Fibroblast of the conjunctiva (primary cell): ENCODE data around the gene CCDC85C.

Experiments
- DNase-seq: peaks from one replicate; pipeline ENCODE4 v3.0.0-alpha.2; 2010; ENCODE audit warnings: low read depth

Gene CCDC85C

GRCh38 chr14:99605299-99605961 is 1.4 kb upstream of the CCDC85C start:
- DNase-seq: peak; percentile 10

GRCh38 chr14:99604766-99605298 is 825 bp upstream of the CCDC85C start:
- no peak for DNase-seq

GRCh38 chr14:99604278-99604765 is 315 bp upstream of the CCDC85C start:
- peak; percentile 80 for DNase-seq

- DNase-seq: no peak
Observed at GRCh38 chr14:99602788-99603415, 1.1 kb downstream of the CCDC85C start.

GRCh38 chr14:99602054-99602787 is 1.8 kb downstream of the CCDC85C start:
- no peak for DNase-seq

GRCh38 chr14:99601361-99601831 is 2.6 kb downstream of the CCDC85C start:
- DNase-seq: no peak

GRCh38 chr14:99600232-99600888 is 3.6 kb downstream of the CCDC85C start:
- no peak for DNase-seq

- DNase-seq: no peak
Observed at GRCh38 chr14:99599393-99599792, 4.6 kb downstream of the CCDC85C start.

GRCh38 chr14:99598774-99599173 is 5.2 kb downstream of the CCDC85C start:
- DNase-seq: no peak

GRCh38 chr14:99597911-99598600 is 6.0 kb downstream of the CCDC85C start:
- no peak for DNase-seq

- DNase-seq: no peak
Observed at GRCh38 chr14:99596772-99597171, 7.2 kb downstream of the CCDC85C start.

GRCh38 chr14:99596071-99596627 is 7.9 kb downstream of the CCDC85C start:
- no peak for DNase-seq

- DNase-seq: no peak
Observed at GRCh38 chr14:99595524-99595923, 8.5 kb downstream of the CCDC85C start.

- no peak for DNase-seq
Observed at GRCh38 chr14:99595034-99595433, 9.0 kb downstream of the CCDC85C start.

- no peak for DNase-seq
Observed at GRCh38 chr14:99593971-99594841, 9.8 kb downstream of the CCDC85C start.

- DNase-seq: no peak
Observed at GRCh38 chr14:99592933-99593753, 10.9 kb downstream of the CCDC85C start.

GRCh38 chr14:99592394-99592793 is 11.6 kb downstream of the CCDC85C start:
- DNase-seq: no peak

GRCh38 chr14:99590746-99591555 is 13.1 kb downstream of the CCDC85C start:
- no peak for DNase-seq
